ENCODE data around the gene USP31.

The USP31 gene

DNA sequence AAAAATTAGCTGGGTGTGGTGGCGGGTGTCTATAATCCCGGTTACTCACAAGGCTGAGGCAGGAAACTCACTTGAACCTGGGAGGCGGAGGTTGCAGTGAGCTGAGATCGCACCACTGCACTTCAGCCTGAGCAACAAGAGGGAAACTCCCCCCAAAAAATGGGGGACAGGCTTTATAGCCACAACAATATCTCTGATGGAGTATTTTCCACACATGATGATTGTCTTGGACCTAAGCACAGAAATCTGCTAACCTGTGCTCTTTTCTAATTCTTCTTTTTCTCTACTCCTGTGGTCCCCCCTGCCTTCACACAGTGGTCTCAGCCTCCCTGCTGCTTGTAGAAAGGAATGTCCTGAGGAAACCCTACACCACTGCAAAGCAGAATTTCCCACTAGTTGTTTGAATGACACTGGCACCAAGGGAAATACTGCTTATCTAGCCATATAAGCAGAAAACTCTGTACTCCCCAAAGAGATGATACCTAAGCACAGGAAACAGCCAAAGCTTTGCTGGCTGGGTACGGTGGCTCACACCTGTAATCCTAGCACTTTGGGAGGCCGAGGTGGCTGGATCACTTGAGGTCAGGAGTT lies 117.6 kb downstream of the USP31 start:
- no peak for DNase-seq (ENCODE audit: low read depth, low spot score)
- no peak overlapping the region for H3K27ac ChIP-seq

DNA sequence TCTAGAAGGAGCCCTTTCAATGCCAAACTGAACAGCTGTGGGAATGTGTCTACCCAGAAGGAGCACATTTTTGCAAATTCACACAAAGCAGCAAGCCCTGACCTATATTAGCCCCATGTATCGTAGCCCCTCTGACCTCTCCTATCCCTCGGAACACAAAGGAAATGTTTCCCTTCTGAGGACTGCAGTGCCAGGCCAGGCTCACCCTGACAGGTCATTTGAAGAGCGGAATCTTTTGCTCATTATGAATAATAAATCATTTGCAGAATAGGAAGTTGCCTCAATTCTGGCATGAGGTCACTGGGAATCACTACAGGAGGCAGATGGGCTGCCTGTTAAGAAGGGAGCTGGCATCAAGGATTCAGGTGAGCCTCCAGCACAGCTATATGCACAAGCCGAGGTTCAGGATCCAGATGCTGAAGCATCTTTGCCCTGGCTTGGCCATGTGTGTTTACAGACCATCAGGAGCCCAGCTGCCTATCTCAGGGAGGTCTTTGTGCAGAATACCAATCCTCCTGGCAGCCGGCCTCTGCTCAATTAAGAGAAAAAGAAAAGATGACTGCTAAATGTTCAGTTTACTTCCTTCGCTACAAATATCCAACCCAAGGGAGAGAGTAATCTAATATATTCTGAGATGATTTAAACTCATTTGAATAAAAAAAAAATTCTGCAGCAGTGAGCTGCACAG lies 119.4 kb downstream of the USP31 start:
- DNase-seq (ENCODE audit: low read depth, low spot score), result no peak

DNA sequence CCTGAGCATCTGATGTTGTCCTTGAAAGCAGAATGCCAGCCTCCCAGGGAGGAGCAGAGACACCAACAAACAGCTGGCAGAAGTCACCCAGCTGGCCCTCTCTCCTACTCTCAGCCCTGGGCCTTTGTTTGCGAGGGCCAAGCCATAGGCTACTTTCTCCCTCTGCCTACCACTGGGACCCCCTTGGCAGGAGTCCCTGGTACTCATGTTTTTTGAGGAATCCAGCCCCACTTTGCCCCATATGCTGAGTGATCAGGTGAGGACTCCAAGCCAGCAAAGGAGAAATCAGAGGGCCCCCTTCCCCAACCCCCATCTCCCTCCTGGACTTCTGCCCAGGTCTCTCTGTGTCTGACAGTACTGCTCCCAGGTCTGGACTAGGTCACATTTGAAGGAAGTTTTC lies 121.9 kb downstream of the USP31 start:
- no peak for DNase-seq (ENCODE audit: low read depth, low spot score)
- no peak overlapping the region for H3K27ac ChIP-seq

More for the DNA sequence above, 119.4 kb downstream of the USP31 start:
- H3K27ac ChIP-seq, result no peak overlapping the region

DNA sequence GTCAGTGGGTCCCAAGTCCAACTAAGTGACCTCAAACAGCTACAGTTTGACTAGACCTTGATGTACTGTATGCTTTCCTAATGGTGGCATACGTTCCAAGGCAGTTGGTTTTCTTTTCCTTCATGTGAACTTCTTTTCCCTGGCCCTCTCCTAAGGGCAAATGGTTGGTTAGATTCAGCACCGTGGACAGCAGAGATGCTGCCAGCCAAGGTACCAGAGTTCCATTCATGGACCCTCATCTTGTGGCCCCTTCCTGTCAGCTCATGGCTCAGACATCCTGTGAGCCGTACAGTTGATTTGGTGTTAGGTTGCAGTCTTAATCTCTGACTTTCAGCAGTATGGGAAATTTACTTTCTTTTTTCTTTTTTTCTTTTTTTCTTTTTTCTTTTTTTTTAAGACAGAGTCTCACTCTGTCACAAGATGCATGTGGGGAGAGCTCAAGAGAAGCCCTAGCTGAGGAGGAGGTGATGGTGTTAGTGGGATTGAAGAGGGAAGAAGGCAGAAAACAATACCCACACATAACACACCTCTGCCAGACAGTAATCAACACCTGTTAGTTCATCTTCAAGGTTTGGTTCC lies 122.4 kb downstream of the USP31 start:
- DNase-seq (ENCODE audit: low read depth, low spot score), result no peak
- H3K27ac ChIP-seq, result no peak overlapping the region

DNA sequence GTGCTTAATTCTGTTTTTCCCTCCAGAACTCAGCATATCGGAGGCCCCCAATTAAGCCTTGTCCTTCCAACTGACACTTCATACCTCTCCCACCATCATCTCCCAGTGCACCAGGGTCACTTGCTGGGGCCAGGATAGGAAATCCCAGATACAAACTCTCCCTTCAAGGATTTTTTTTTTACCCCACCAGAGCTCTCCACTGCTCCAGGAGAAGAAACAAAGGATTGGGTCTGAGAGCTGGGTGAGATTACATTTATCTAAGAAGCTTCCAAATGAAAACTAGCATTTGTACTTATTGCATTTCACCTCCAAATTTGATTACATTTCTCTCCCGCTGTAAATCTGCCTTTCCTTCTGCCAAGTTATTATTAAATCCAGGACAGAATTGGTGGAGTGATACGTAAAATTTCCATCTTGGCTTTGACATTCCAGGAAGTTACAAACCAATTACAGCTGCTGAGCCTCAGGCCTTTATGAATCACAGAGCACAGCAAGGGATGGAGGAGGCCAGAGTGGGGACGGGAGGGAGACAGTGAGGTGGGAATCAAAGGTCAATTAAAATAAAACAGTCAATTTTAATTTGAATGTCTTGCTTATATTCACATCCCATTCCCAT lies 123.5 kb downstream of the USP31 start:
- DNase-seq (ENCODE audit: low read depth, low spot score), result no peak
- H3K27ac ChIP-seq, result no peak overlapping the region

DNA sequence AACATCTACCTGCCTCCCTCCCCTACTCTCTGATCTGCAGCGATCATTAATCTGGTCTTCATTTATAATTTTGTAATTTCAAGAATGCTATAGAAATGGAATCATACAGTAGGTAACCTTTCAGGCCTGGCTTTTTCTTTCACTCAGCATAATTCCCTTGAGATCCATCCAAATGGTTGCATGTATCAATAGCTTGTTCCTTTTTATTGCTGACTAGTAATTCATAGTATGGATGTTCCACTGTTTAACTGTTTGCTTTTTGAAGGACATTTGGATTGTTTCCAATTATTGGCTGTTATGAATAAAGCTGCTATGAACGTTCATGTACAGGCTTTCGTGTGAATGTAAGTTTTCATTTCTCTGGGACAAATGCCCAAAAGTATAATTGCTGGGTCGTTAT lies 125.2 kb downstream of the USP31 start:
- no peak for DNase-seq (ENCODE audit: low read depth, low spot score)
- no peak overlapping the region for H3K27ac ChIP-seq

DNA sequence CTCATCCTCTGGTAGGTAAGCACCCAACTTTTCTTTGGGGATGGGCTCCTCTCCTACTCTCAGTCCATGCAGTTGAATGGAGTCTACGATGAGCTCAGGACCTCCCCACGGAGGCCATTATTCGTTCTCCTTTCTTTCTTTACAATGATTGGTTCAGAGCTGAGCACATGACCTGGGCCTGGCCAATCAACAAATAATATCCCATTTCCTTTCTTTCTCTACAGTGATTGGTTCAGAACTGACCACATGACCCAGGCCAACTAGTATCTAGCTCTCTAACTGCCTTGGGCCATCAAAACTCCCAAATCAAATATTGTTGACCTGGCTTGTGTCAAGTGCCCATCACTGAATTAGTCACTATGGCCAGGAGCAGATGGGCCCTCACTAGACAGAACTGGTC lies 129.2 kb downstream of the USP31 start:
- H3K27ac ChIP-seq, result no peak overlapping the region
- DNase-seq (ENCODE audit: low read depth, low spot score), result no peak

- no peak overlapping the region for H3K27ac ChIP-seq
- DNase-seq (ENCODE audit: low read depth, low spot score), result no peak
Measured at GRCh38 chr16:23016368-23016767, 132.9 kb downstream of the USP31 start.

DNA sequence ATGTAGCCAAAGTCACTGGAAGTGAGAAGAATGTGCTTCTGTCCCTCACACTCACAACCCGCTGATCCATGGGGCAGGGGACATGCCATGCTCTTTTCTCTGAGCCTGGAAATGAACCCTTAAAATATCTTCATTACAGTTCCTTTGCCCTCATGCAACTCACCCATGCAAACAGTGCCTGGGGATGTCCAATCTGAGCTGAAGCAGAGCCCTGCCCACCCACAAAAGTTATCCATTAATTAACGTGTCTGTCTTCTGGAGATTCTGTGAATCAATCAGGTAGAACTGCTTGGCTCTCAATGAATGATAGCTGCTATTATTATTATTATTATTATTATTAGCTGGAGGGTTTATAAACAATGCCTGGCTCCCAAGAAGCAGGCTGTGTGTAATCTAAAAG lies 133.7 kb downstream of the USP31 start:
- H3K27ac ChIP-seq, result no peak overlapping the region
- no peak for DNase-seq (ENCODE audit: low read depth, low spot score)

DNA sequence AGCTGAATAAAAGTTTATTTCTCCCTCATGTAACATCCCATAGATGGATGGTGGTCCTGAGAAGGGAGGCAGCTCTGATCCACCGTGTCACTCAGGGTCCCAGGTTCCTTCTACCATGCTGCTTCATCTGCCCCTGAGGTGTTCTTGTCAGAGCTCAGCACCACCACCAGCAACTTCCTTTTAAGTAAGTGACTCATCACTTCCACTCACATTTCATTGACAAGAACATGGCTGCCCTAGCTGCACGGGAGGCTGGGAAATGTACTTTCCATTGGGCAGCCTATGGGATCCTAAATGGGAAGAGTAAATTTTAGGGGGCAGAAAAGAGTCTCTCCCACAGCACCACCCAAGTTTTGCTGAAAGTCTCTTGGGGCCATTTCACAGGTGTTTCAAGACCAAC lies 134.7 kb downstream of the USP31 start:
- H3K27ac ChIP-seq, result no peak overlapping the region
- no peak for DNase-seq (ENCODE audit: low read depth, low spot score)
